ENCODE results near the gene AQP12A.

GRCh38 chr2:240664622-240665021 is 27.0 kb upstream of the AQP12A start:
- TF ChIP-seq CTCF (IDR thresholded peaks at IDR 0.05): no peak
- TF ChIP-seq POLR2A (IDR thresholded peaks at IDR 0.05): no peak

Measured in adrenal gland (tissue), 5 donors.